ENCODE data around the gene KCNN2.

The KCNN2 gene

DNA sequence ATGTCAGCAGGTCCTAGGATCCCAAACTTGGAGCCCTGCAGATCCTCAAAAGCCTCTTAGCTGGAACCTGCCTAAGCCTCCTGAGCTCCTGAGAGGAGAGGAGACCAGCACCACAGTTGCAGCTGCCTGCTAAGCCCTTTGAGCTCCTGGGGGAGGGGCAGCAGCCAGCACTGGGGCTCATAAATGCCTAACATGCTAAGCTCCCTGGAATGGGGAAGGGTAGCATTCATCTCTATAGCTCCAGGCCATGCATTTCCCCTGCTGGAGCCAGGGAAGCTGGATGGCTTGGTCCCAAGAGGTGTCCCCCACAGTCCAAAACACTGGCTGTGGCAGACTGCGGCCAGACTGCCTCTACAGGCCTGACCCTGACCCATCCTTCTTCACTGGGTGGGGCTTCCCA is 182.7 kb downstream of the KCNN2 start:
- DNase-seq (ENCODE audit: low read depth in 2 of 2): no peak
